Prostate gland (tissue), 2 donors: ENCODE data around the gene TEX38.

Source experiments
- CTCF ChIP-seq, 4 experiments: fragments of 200-600 bp in 2 of 4; fragments of 450-650 bp in 2 of 4; sonication (generic) in 2 of 4; IDR thresholded peaks; 1 replicate in 3 of 4; 2 replicates in 1 of 4; pipeline ENCODE4 v1.5.1; 2016 to 2019; ENCODE audit warnings: antibody characterized with exemption in 4 of 4, mild to moderate bottlenecking in 2 of 4, moderate library complexity in 2 of 4
- POLR2A ChIP-seq: fragments of 450-650 bp; IDR thresholded peaks from one replicate; pipeline ENCODE4 v1.6.1; 2016; ENCODE audit warnings: antibody characterized with exemption, mild to moderate bottlenecking
- POLR2AphosphoS5 ChIP-seq: sonication (generic); formaldehyde crosslinking; IDR thresholded peaks from one replicate; pipeline ENCODE4 v1.6.1; 2017; ENCODE audit warnings: antibody characterized with exemption

GRCh38 chr1:46689356-46689755 is 17.7 kb downstream of the TEX38 start:
- TF ChIP-seq POLR2AphosphoS5 (no peak), POLR2A (no peak), CTCF (IDR thresholded peaks at IDR 0.05) (no peak)
